HS-5 (cell line): Measurements from ENCODE around the gene STMN1.
"Not testable (repeated sequence)": the region's sequence is repeated elsewhere in the genome, so short reads cannot be mapped to it uniquely, and the experiment has no call there.

Experiments used
- DNase-seq: peaks from one replicate; pipeline ENCODE4 v3.0.0-alpha.2; 2012; ENCODE audit warnings: low read depth

Gene STMN1

GRCh38 chr1:25905680-25906643 is at the start of gene STMN1:
Gene STMN1, minus strand, starts transcription at chr1:25906419. Its CDS starts 1,743 bp downstream, at chr1:25904676.
- peak; percentile 66 for DNase-seq

DNA sequence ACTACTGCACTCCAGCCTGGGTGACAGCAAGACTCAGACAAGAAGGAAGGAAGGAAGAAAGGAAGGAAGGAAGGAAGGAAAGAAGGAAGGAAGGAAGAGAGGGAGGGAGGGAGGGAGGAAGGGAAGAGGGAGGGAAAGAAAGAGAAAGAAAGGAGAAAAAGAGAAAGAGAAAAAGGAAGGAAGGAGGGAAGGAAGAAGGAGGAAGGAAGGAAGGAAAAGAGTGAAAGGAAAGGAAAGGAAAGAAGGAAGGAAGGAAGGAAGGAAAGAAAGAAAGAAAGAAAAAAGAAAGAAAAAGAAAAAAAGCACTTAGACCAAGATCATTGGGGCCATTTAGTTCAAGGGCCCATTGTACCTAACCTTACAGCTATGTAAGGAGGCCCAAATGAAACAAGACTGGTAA is 49.3 kb upstream of the STMN1 start:
- no peak for DNase-seq

DNA sequence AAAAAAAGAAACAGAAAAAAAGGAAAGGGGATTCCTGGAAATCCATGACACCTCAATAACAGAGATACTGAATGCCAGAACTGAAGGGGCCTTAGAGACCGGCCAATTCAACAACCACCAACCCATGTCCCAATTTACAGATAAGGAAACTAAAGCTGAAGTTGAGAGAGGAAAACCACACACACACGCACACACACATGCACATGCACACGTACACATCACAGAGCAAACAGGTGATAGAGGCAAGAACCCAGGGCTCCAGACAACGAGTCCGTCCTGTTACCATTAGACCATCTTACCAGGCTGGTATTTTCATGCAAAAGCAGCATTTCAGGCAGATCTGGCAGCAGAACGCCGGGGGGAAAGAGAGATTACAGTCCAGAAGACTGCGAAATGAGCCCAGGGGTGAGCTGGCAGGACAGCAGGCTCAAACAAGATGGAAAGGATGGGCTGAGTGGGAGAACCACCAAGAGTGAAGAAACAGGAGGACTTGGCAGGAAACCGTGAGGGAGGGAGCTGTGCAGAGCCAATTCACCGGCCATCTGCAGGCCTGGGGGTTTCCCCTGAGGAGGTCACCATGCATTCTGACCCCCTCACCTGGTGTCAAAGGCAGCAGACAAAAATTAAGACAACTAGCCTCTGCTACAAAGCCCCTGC is 48.2 kb upstream of the STMN1 start:
- DNase-seq, result no peak

GRCh38 chr1:25952841-25953401 is 46.7 kb upstream of the STMN1 start:
- DNase-seq, result no peak

- no peak for DNase-seq
Measured at GRCh38 chr1:25948641-25949040, 42.4 kb upstream of the STMN1 start.

GRCh38 chr1:25947027-25947426 is 40.8 kb upstream of the STMN1 start:
- DNase-seq, result no peak

DNA sequence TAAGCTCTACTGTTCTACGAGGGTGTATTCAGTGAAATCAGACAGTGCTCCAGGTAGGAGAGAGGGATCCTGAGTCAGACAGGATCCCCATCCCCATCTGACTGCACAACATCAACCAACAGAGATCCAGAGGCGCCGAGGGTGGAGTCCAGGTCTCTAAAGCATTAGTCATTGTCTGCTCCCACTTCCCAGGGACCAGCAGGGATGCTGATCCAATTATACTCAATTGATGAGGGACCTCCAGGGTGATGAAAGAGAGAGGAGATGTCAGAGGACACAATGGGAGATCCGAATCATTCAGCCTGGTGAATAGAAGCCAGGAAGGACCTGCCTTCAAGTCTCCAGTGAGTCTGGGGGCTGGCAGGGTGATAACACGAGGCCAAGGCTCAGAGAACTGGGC is 39.5 kb upstream of the STMN1 start:
- no peak for DNase-seq

GRCh38 chr1:25944986-25945385 is 38.8 kb upstream of the STMN1 start:
- no peak for DNase-seq

- DNase-seq, result not testable (repeated sequence)
Measured at GRCh38 chr1:25943511-25943910, 37.3 kb upstream of the STMN1 start.

GRCh38 chr1:25936947-25937346 is 30.7 kb upstream of the STMN1 start:
- no peak for DNase-seq

DNA sequence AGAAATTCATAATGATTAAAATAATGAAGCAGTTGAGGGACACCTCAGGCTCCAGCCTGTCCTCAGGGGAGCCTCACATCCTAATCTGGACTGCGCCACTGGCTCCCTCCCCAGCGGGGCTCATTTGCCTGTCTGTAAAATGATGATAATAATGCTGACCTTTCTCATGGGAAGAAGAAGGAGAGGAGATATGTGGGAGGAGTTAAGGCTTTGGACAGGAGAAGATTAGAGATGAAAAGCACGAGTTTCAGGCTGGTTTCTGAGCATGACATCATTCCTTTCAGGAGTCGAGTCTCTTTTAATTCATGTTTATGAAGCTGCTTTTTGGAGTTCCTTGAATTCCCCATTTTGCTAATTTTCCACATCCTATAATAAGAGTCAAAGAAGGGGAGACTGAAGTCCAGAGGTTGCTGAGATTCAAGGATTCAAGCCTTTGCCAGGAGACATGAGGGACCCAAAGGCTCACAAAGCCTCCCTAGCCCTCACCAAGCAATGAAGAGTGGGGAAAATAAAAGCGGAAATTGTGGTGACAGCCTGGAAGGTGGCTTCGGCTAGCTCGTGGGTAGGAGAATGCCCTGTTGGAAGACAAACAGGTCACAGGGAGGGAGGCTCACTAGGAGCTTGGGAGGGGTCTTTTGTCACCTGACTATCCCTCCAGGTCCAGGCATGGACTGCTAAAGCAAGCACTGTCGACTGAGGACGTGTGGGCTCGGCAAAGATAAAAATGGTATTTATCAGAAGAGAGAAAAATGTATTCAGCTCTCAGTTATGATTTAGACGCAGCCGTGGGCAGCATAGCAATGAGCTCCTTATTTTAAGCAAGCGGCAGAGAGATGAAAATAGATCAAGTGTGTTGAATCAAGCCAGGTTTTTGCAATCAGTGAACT is 27.5 kb upstream of the STMN1 start:
- DNase-seq, result no peak

- DNase-seq, result not testable (repeated sequence)
Measured at GRCh38 chr1:25932811-25933400, 26.7 kb upstream of the STMN1 start.

GRCh38 chr1:25932321-25932720 is 26.1 kb upstream of the STMN1 start:
- no peak for DNase-seq

- no peak for DNase-seq
Measured at GRCh38 chr1:25929016-25929415, 22.8 kb upstream of the STMN1 start.

DNA sequence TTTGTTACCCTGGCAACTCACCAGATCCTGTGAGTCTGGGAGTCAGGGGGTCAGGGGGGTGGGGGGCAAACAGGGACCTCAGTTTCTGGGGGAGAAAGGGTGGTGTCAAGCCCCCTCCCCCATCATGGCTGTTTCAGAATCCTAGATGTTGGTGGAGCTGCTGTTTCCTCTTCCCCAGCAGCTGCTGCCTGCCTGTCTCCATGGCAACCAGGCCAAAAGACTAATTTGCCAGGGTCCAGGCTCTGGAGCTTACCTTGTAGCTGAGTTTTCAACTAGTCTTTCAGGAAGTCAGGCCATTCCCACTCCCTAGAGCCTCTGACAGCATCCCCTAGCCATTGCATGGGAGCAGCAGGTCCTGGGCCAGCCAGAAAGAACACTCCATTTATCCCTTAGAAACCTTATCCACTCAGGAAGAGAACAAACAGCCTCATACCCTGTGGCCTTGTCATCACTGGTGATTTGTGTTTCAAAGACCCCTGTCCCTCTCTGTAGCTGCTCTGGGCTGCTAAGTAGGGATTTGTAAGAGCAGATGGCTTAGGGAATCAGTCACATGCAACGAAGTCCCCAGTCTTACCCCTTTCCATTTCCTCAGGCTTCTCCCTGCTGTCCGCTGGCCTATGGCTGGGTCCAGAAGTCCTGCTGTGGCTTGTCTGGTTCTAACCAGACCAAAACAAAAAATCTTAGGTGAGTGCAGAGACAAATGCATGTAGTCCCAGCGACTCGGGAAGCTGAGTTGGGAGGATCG is 21.5 kb upstream of the STMN1 start:
- no peak for DNase-seq

DNA sequence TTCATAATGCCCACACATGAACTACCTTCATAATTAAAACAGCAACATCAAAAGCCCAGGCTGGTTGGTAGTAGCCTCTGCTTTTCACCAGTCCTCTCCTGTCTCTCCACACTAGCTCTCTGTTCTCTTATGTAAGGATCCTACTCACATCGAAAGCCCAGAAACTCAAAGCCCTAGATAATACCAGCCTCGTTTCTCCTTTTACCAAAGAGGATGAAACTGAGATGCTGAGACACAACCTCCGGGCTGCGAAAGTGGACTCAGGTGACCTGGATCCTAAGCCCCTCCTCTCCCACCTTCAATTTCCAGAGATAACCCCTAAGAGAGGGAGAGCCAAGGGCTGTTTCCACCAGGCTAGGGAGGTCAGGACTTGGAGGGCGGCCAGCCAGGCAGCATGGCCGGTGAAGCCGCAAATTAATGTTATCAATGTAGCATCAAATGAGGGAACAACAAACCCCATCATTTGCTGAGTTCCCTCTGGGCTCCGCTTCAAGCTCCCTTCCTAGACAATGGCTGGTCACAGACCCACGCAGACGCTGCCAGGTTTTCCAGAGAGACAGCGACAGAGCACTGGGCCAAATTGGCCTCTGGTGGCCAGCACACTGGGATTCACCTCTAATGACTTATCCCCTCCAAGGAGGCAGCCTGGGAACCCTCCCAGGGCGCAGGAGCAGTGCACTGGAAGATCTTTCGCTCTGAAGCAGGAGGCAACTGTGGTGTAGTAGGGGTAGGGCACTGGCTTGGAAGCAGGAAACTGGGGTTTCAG is 20.7 kb upstream of the STMN1 start:
- no peak for DNase-seq

DNA sequence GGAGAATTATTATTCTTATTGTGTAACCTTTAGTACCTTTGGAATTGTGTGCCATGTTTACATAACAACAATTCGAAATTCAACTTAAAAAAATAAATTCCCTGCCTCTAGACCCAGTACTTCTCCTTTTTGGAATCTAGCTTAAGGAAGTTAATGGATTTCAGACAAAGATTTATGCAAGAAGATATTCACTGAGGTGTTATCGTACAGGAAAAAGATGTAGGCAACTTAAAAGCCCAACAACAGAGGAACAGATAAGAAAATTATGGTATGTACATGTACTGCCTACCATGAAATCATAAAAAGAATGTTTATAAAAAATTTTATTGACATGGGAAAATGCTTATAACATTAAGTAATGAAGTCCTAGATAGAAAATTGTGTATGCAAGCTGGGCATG is 18.2 kb upstream of the STMN1 start:
- no peak for DNase-seq

DNA sequence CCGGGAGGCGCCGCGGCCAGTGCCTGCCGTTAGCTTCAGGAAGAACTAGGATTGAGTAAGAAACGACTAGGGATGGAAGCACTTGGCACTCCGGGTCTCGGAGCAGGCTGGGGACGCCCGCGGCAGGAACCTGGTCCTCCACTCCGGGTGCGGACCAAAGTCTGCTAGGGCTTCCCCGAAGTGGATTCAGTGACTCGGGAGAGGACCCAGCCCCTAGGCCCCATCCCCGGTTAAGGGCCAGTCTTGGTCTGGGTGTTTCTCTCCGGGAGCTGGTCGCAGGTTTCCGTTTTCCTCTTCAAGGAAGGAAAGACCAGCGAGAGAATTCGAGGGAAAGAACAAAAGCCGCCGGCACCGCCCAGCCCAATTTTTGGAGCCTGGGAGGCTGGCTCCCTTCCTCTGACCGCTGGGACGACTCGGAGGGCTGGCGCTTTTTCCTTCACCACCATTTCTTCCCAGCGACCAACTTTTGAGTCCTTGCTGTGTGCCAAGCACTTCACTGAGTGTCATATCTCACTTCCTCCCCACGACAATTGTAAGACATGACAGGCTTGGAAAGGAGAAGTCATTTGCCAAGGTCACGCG is 16.8 kb upstream of the STMN1 start:
- DNase-seq, result no peak

- DNase-seq, result no peak
Measured at GRCh38 chr1:25922056-25922970, 16.1 kb upstream of the STMN1 start.
